H1 (cell line): Measurements from ENCODE around the gene NT5DC3. TPM values are rescaled to one million over a fixed set of nuclear protein-coding genes. Genes with fewer than 3 reads are reported as not detected.

Experiments used
- BRCA1 ChIP-seq: IDR thresholded peaks from 2 replicates; pipeline ENCODE4 v1.6.1; 2012; ENCODE audit warnings: low read depth, low read length, improper control_type of control experiment
- CREB1 ChIP-seq: IDR thresholded peaks from 2 replicates; pipeline ENCODE4 v1.6.1; 2012; ENCODE audit warnings: inconsistent platforms
- GABPA ChIP-seq: IDR thresholded peaks from 2 replicates; pipeline ENCODE4 v1.6.1; 2011; ENCODE audit warnings: mild to moderate bottlenecking, low read length, moderate library complexity, borderline replicate concordance; ENCODE audit not compliant: insufficient read depth
- KDM1A ChIP-seq: fragments of 200-600, 300-600 bp; sonication (generic); IDR thresholded peaks from 2 replicates; pipeline ENCODE4 v1.7.1; 2016; ENCODE audit warnings: mild to moderate bottlenecking, low read length, borderline replicate concordance
- NRF1 ChIP-seq: IDR thresholded peaks from 2 replicates; pipeline ENCODE4 v1.6.1; 2011; ENCODE audit warnings: mild to moderate bottlenecking, low read depth, low read length, improper control_type of control experiment
- POLR2A ChIP-seq, 2 experiments: IDR thresholded peaks; 1 replicate in 1 of 2; 2 replicates in 1 of 2; pipeline ENCODE4 v1.6.1; 2011; ENCODE audit warnings: low read depth in 2 of 2, low read length in 2 of 2, mild to moderate bottlenecking in 2 of 2; ENCODE audit errors: control extremely low read depth in 1 of 2
- RFX5 ChIP-seq: IDR thresholded peaks from 2 replicates; pipeline ENCODE4 v1.6.1; 2011; ENCODE audit warnings: low read depth, low read length, improper control_type of control experiment, borderline replicate concordance
- SRF ChIP-seq: IDR thresholded peaks from 2 replicates; pipeline ENCODE4 v1.6.1; 2011; ENCODE audit warnings: mild to moderate bottlenecking, low read depth, low read length, moderate library complexity
- SUZ12 ChIP-seq: fragments of 200-600 bp; sonication (generic); IDR thresholded peaks from 2 replicates; pipeline ENCODE4 v1.6.1; 2012; ENCODE audit warnings: mild to moderate bottlenecking, inconsistent platforms, low read length, moderate library complexity, mixed read lengths
- TAF7 ChIP-seq: optimal IDR thresholded peaks from 2 replicates; pipeline ENCODE3; 2011; ENCODE audit warnings: low read depth, mild to moderate bottlenecking, inconsistent platforms, low read length, moderate library complexity, borderline replicate concordance
- polyA plus RNA-seq, 7 experiments: library from polyadenylated mRNA; depleted of rRNA in 3 of 7; stranded (reverse) in 5 of 7; unstranded in 2 of 7; fragments of >200 nt in 5 of 7; fragments of 200-250 nt in 2 of 7; gene quantifications; 1 replicate in 5 of 7; 2 replicates in 1 of 7; 4 replicates in 1 of 7; pipeline versions ENCODE4 v1.2.1 to v1.2.3, GENCODE V29; 2011 to 2013; ENCODE audit warnings: missing spikeins in 2 of 7, mixed read lengths in 2 of 7
- total RNA-seq: library from RNA; stranded (reverse); fragmentation: NEBNext Ultra II Directional; extraction: Animal tissue kit (Norgen Biotek cat#: 25700); gene quantifications from 2 replicates; pipeline ENCODE4 v1.2.1, GENCODE V29; 2021

NT5DC3 gene
- total and polyA plus RNA-seq, 2 of the 8 experiments (the other 6 are each of a cell fraction or from before 2014, with no cell fraction given): 5.4 to 14.8 TPM

- TF ChIP-seq SRF (no peak), GABPA (no peak), CREB1 (no peak), POLR2A (IDR thresholded peaks at IDR 0.05; ENCODE audit: control extremely low read depth in 1 of 2, low read depth in 2 of 2, low read length in 2 of 2) (no peak), NRF1 (no peak), KDM1A (no peak), SUZ12 (no peak), RFX5 (no peak), BRCA1 (no peak), TAF7 (no peak)
- TF ChIP-seq, all 59 proteins: peak for 0
Observed at GRCh38 chr12:103879048-103879692, 38.1 kb upstream of the NT5DC3 start (continued).
